Sigmoid colon (tissue), 4 donors: ENCODE results near the gene SYNPO.

ENCODE experiments used
- EP300 ChIP-seq, 4 donors: sonication (generic); formaldehyde crosslinking; IDR thresholded peaks; one replicate each; pipeline ENCODE4 v1.6.1; 2017; ENCODE audit warnings: antibody characterized with exemption in 4 of 4
- POLR2A ChIP-seq, 2 donors: fragments of 450-650 bp; IDR thresholded peaks; one replicate each; pipeline ENCODE4 v1.6.1; 2016; ENCODE audit warnings: antibody characterized with exemption in 2 of 2, mild to moderate bottlenecking in 2 of 2, moderate library complexity in 2 of 2
- POLR2AphosphoS5 ChIP-seq, 4 donors: sonication (generic); formaldehyde crosslinking; IDR thresholded peaks; one replicate each; pipeline ENCODE4 v1.6.1; 2017; ENCODE audit warnings: antibody characterized with exemption in 4 of 4

- no peak for TF ChIP-seq POLR2A (IDR thresholded peaks at IDR 0.05)
- TF ChIP-seq POLR2AphosphoS5 (IDR thresholded peaks at IDR 0.05), result no peak
- TF ChIP-seq EP300 (IDR thresholded peaks at IDR 0.05), result no peak
These were observed 33.9 kb downstream of the SYNPO start for GRCh38 chr5:150674341-150674821.
